ENCODE data around the gene CKAP4.

GRCh38 chr12:106288101-106288493 lies 40.3 kb upstream of the CKAP4 start:
- no peak for TF ChIP-seq TAF9B (IDR thresholded peaks at IDR 0.05; ENCODE audit: partially characterized antibody)
- no peak for TF ChIP-seq EZH2 (IDR thresholded peaks at IDR 0.05; ENCODE audit: borderline replicate concordance, low read depth, low read length)
- TF ChIP-seq JUNB (CRISPR knock-in tag; conservative IDR thresholded peaks at IDR 0.05): no peak
- TF ChIP-seq NR3C1 (CRISPR knock-in tag; IDR thresholded peaks at IDR 0.05): no peak
- no peak for TF ChIP-seq CREB5 (CRISPR knock-in tag; IDR thresholded peaks at IDR 0.05)
- no peak for TF ChIP-seq CTCF (IDR thresholded peaks at IDR 0.05 in 2 of 3, conservative IDR thresholded peaks at IDR 0.05 in 1 of 3; ENCODE audit: insufficient read depth in 2 of 3, low read depth in 1 of 3, low read length in 3 of 3)
- TF ChIP-seq RCOR1 (IDR thresholded peaks at IDR 0.05; ENCODE audit: borderline replicate concordance in 1 of 2, low read depth in 2 of 2, low read length in 2 of 2): no peak
- no peak for TF ChIP-seq ZFP1 (CRISPR knock-in tag; IDR thresholded peaks at IDR 0.05)
- no peak for TF ChIP-seq KLF1 (tag; IDR thresholded peaks at IDR 0.05)

All from K562 (cell line).